HUES64 (cell line): Measurements from ENCODE around the gene VTI1B.
"Not testable (repeated sequence)": the region's sequence is repeated elsewhere in the genome, so short reads cannot be mapped to it uniquely, and the experiment has no call there.

Experiments
- H3K27ac ChIP-seq: 2 replicates; pipeline ENCODE4 v1.7.0; 2013; ENCODE audit warnings: low read depth, low read length, inconsistent platforms
- H3K27me3 ChIP-seq: 2 replicates; pipeline ENCODE4 v1.6.1; 2013; ENCODE audit warnings: mild to moderate bottlenecking, low read length; ENCODE audit not compliant: insufficient read depth
- H3K36me3 ChIP-seq: 2 replicates; pipeline ENCODE4 v1.6.1; 2013; ENCODE audit warnings: mild to moderate bottlenecking, low read length; ENCODE audit not compliant: insufficient read depth
- H3K4me1 ChIP-seq: 2 replicates; pipeline ENCODE4 v1.6.1; 2013; ENCODE audit warnings: mild to moderate bottlenecking, low read length, moderate library complexity; ENCODE audit not compliant: insufficient read depth
- H3K4me3 ChIP-seq: 2 replicates; pipeline ENCODE4 v1.5.1; 2013; ENCODE audit warnings: mild to moderate bottlenecking, low read length, moderate library complexity
- H3K9ac ChIP-seq: 2 replicates; pipeline ENCODE4 v1.6.1; 2013; ENCODE audit warnings: mild to moderate bottlenecking, low read depth, low read length
- H3K9me3 ChIP-seq: 2 replicates; pipeline ENCODE4 v1.6.1; 2013; ENCODE audit warnings: low read depth, low read length; ENCODE audit not compliant: insufficient read depth
- WGBS: fragments of 150-250, 120-280 bp; methylation state at CpG from one replicate; pipeline ENCODE4 v1.1.7; 2013; ENCODE audit warnings: missing lambda C conversion rate; 5-methylcytosine and 5-hydroxymethylcytosine counted together

The VTI1B gene

DNA sequence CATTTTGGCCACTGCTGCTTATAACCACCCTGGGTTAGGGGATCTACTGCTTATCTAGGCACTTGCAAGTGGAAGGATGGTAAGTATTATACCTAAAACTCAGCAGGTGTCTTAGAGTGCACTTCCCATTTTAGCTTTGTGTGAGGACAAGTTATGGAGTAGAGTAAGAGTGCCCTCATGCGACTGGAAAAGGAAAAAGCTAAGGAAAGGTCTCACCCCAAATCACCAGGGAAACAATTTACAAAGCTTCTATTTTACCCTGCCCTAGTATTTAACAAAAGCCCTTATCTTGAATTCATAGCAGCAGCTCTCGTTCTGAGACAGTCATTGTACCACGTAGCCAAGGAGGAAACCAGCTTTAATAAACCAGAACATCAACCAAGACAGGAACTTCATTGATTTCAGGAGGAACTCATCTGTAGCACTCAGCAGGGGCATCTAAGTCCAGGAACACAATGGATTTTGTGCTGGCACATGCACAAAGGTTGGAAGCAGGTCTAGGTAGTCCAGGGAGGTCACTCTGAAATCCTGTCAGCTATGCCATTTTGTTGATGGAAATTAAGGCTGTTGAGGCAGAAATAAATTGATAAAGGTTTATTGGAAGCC, 30.2 kb upstream of the VTI1B start:
- no peak overlapping the region for H3K9ac ChIP-seq
- H3K27ac ChIP-seq = no peak overlapping the region
- no peaks in the 10 kb centered on the region for H3K4me1 ChIP-seq
- H3K4me3 ChIP-seq = no peak overlapping the region
- H3K27me3 ChIP-seq = no peaks in the 10 kb centered on the region
- 2% methylated on average over 3 of the region's 3 CpGs for WGBS
- H3K9me3 ChIP-seq = peaks cover 18% of the 10 kb centered on the region
- H3K36me3 ChIP-seq = no peaks in the 10 kb centered on the region

GRCh38 chr14:67703997-67704396, 29.6 kb upstream of the VTI1B start:
- H3K9me3 ChIP-seq = peaks cover 12% of the 10 kb centered on the region
- H3K27me3 ChIP-seq = no peaks in the 10 kb centered on the region
- H3K9ac ChIP-seq = no peak overlapping the region
- H3K4me3 ChIP-seq = no peak overlapping the region
- no peak overlapping the region for H3K27ac ChIP-seq
- WGBS = 100% methylated on average over 1 of the region's 3 CpGs
- no peaks in the 10 kb centered on the region for H3K36me3 ChIP-seq
- no peaks in the 10 kb centered on the region for H3K4me1 ChIP-seq

DNA sequence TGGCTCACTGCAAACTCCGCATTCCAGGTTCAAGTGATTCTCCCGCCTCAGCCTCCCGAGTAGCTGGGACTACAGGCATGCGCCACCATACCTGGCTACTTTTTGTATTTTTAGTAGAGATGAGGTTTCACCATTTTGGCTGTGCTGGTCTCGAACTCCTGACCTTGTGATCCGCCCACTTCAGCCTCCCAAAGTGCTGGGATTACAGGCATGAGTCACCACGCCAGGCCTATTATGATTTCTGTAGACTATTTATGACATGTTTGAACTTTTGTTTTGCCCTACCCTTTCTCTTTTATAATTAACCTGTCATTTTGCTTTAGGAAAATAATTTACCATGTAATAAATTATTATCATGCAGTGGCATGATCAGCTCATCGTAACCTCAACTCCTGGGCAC, 27.1 kb upstream of the VTI1B start, which contains the start of gene RDH12:
TSS of gene RDH12 (plus strand) at position 395 of the 400 bp plus-strand sequence. CDS start 20,757 bp downstream, outside the sequence.
- not testable (repeated sequence) for H3K4me3 ChIP-seq, H3K27ac ChIP-seq, H3K4me1 ChIP-seq, H3K36me3 ChIP-seq, H3K27me3 ChIP-seq, H3K9me3 ChIP-seq, H3K9ac ChIP-seq
- 95% methylated on average over 8 of the region's 8 CpGs for WGBS

DNA sequence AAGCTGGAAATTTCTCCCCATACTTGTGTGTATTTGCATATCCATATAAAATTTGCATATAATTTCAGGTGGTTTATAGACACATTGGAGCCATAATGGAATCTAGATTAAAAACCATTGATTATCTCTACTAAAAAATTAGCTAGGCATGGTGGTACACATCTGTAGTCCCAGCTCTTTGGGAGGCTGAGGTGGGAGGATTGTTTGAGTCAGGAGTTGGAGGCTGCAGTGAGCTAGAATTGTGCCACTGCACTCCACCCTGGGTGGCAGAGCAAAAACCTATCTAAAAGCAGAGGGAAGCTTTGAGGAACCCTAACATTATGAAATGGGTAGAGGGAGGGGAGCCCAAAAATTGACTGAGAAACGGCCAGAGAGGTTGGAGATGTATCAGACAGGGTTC, 23.7 kb upstream of the VTI1B start:
- WGBS = 86% methylated on average over 1 of the region's 1 CpG

DNA sequence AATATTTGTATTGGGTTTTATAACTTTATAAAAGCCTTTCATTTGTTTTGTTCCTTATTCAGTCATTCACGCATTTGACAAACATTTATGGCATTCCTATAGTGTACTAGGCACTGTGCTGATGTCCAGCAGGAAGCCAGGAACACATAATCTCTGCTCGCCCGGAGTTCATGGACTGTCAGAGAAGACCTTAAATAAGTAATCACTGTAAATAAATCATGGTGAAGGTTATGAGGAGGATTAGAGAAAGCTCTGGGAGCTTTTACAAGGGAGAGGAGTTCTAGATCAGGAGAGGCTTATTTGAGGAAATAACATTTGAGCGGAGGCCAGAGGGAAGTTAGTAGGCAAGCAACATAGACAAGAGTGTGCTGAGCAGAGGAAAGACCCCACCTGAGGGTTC, 22.6 kb upstream of the VTI1B start:
- Histone ChIP-seq H3K27me3 (peaks cover 7% of the 10 kb centered on the region; the same call in 1 of the 2 replicates), H3K9ac (no peak overlapping the region), H3K9me3 (no peaks in the 10 kb centered on the region), H3K27ac (no peak overlapping the region), H3K4me1 (0 out of 2 replicates have a peak, but pooled peaks cover 5% of the 10 kb centered on the region), H3K36me3 (peaks cover 14% of the 10 kb centered on the region), H3K4me3 (no peak overlapping the region)
- 93% methylated on average over 4 of the region's 4 CpGs for WGBS

More for the DNA sequence above, 23.7 kb upstream of the VTI1B start:
- Histone ChIP-seq H3K4me3 (no peak overlapping the region), H3K27ac (no peak overlapping the region), H3K9me3 (no peaks in the 10 kb centered on the region), H3K4me1 (0 out of 2 replicates have a peak, but pooled peaks cover 5% of the 10 kb centered on the region), H3K36me3 (peaks cover 2% of the 10 kb centered on the region), H3K9ac (no peak overlapping the region), H3K27me3 (peaks cover 7% of the 10 kb centered on the region; the same call in 1 of the 2 replicates)

DNA sequence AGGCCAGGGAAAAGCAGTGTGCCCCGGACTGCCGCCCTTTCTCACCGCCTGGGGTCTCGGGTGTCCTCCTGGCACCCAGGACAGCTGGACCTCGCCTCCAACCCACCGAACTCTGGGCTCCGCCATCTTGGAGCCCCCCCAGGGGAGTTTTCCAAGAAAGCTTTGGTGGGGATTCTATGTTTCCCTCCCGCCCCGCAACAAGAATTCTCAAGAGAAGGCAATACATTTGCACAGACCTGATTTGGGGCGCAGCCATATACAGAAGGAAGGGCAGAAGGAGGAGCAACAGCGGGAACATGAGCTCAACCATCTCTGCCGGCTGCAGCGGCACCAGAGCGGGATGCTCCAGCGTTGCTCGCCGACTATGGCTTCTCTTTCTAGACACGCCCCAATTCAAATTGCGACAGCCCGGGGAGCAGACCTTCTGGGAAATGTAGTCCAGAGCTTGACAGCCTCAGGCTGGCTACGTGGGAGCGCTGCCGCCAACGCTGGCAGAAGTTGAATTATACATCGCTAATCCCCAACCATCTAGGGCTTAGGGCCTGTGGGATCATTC, 21.0 kb upstream of the VTI1B start, which contains the start of gene RDH11:
TSS of gene RDH11 (minus strand) at position 371 of the 556 bp plus-strand sequence. CDS start at position 310, 61 bp downstream.
- H3K4me1 ChIP-seq = 0 out of 2 replicates have a peak, but pooled peaks cover 5% of the 10 kb centered on the region
- no peaks in the 10 kb centered on the region for H3K9me3 ChIP-seq
- peaks cover 29% of the 10 kb centered on the region for H3K36me3 ChIP-seq
- peak within 1 kb of the TSS; percentile 52 for H3K27ac ChIP-seq
- peak within 1 kb of the TSS; percentile 78 for H3K9ac ChIP-seq
- H3K4me3 ChIP-seq = peak within 1 kb of the TSS; percentile 77
- peaks cover 7% of the 10 kb centered on the region; the same call in 1 of the 2 replicates for H3K27me3 ChIP-seq
- WGBS = under 1% methylated on average over 25 of the region's 25 CpGs

GRCh38 chr14:67694791-67695393, 20.5 kb upstream of the VTI1B start:
- Histone ChIP-seq H3K4me3 (peak overlapping the region; percentile 77), H3K9ac (peak overlapping the region; percentile 78), H3K36me3 (peaks cover 35% of the 10 kb centered on the region), H3K9me3 (no peaks in the 10 kb centered on the region), H3K4me1 (0 out of 2 replicates have a peak, but pooled peaks cover 5% of the 10 kb centered on the region), H3K27me3 (peaks cover 7% of the 10 kb centered on the region; the same call in 1 of the 2 replicates), H3K27ac (peak overlapping the region; percentile 52)
- WGBS = under 1% methylated on average over 21 of the region's 21 CpGs

DNA sequence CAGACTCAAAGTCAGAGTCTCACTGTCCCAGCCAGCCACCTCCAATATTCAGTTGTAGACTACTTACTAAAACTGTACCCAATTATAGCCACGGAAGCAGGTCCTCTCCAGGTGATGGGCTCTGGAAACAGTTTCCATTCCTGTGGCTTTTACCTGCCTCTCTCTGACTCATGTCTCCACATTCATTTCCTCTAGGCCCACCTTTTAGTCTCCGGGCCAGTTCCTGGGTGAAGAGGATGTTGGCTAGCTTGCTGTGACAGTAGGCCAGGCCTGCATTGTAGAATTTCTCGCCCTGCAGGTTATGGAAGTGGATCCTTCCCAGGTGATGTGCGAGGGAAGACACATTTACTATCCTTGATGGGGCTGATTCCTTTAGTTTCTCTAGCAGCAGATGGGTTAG, 15.6 kb upstream of the VTI1B start:
- Histone ChIP-seq H3K9me3 (no peaks in the 10 kb centered on the region), H3K27ac (no peak overlapping the region), H3K4me3 (no peak overlapping the region), H3K36me3 (peaks cover 83% of the 10 kb centered on the region), H3K27me3 (no peaks in the 10 kb centered on the region), H3K4me1 (0 out of 2 replicates have a peak, but pooled peaks cover 5% of the 10 kb centered on the region), H3K9ac (no peak overlapping the region)
- whole genome bisulfite sequencing = 97% methylated on average over 4 of the region's 4 CpGs

- Histone ChIP-seq H3K4me1 (no peaks in the 10 kb centered on the region), H3K27me3 (no peaks in the 10 kb centered on the region), H3K27ac (no peak overlapping the region), H3K36me3 (peaks cover 95% of the 10 kb centered on the region), H3K4me3 (no peak overlapping the region), H3K9me3 (no peaks in the 10 kb centered on the region), H3K9ac (no peak overlapping the region)
Observed at GRCh38 chr14:67683842-67684241, 9.4 kb upstream of the VTI1B start.

GRCh38 chr14:67680941-67681340, 6.5 kb upstream of the VTI1B start:
- no peaks in the 10 kb centered on the region for H3K4me1 ChIP-seq
- H3K4me3 ChIP-seq = no peak overlapping the region
- 95% methylated on average over 2 of the region's 2 CpGs for WGBS
- H3K36me3 ChIP-seq = peaks cover 95% of the 10 kb centered on the region
- no peak overlapping the region for H3K27ac ChIP-seq
- H3K27me3 ChIP-seq = no peaks in the 10 kb centered on the region
- no peak overlapping the region for H3K9ac ChIP-seq
- H3K9me3 ChIP-seq = no peaks in the 10 kb centered on the region

DNA sequence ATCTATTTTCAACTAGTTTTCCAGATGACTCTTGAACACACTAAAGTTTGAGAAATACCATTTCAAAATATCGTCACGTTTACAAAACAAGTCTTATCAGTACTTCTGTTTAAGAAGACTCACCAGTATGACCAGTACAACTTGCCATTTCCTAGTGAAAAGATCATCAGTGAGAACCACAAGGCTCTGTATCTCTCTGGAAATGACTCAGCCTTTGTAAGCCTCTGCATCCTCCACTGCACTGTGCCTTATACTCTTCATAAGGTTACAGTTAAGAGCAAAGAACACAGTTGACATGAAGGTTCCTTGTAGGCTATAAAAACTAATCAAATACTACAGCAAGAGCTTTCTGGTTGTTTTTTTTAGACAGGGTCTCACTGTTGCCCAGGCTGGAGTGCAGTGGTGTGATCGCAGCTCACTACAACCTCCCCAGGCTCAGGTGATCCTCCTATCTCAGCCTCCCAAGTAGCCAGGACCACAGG, 5.7 kb upstream of the VTI1B start:
- Histone ChIP-seq H3K27ac (no peak overlapping the region), H3K4me3 (no peak overlapping the region), H3K9ac (no peak overlapping the region), H3K9me3 (no peaks in the 10 kb centered on the region), H3K4me1 (no peaks in the 10 kb centered on the region), H3K36me3 (peaks cover 89% of the 10 kb centered on the region), H3K27me3 (no peaks in the 10 kb centered on the region)
- WGBS = 98% methylated on average over 3 of the region's 3 CpGs
